ENCODE data around the gene PGLYRP1. TPM values are rescaled to one million over a fixed set of nuclear protein-coding genes. Genes with fewer than 3 reads are reported as not detected.
A peak's percentile ranks its signal among the peaks of the same experiment; 100 is the strongest.

The PGLYRP1 gene
- total RNA-seq, 1 experiment from 2014 or later: not detected

GRCh38 chr19:46066471-46066870 is 43.6 kb upstream of the PGLYRP1 start:
- ChIA-PET CTCF (no interaction called here), POLR2A (no interaction called here)
- H3K4me1 ChIP-seq (ENCODE audit: control insufficient read depth, insufficient read depth, low read length): peaks cover 7% of the 10 kb centered on the region
- no peaks in the 10 kb centered on the region for H3K36me3 ChIP-seq (ENCODE audit: control insufficient read depth, insufficient read depth, low read length)
- DNase-seq (ENCODE audit: low read depth, low spot score) (no peak), ATAC-seq (no peak)
- no peak for TF ChIP-seq CTCF (IDR thresholded peaks at IDR 0.05)
- TF ChIP-seq, protein P1, sequence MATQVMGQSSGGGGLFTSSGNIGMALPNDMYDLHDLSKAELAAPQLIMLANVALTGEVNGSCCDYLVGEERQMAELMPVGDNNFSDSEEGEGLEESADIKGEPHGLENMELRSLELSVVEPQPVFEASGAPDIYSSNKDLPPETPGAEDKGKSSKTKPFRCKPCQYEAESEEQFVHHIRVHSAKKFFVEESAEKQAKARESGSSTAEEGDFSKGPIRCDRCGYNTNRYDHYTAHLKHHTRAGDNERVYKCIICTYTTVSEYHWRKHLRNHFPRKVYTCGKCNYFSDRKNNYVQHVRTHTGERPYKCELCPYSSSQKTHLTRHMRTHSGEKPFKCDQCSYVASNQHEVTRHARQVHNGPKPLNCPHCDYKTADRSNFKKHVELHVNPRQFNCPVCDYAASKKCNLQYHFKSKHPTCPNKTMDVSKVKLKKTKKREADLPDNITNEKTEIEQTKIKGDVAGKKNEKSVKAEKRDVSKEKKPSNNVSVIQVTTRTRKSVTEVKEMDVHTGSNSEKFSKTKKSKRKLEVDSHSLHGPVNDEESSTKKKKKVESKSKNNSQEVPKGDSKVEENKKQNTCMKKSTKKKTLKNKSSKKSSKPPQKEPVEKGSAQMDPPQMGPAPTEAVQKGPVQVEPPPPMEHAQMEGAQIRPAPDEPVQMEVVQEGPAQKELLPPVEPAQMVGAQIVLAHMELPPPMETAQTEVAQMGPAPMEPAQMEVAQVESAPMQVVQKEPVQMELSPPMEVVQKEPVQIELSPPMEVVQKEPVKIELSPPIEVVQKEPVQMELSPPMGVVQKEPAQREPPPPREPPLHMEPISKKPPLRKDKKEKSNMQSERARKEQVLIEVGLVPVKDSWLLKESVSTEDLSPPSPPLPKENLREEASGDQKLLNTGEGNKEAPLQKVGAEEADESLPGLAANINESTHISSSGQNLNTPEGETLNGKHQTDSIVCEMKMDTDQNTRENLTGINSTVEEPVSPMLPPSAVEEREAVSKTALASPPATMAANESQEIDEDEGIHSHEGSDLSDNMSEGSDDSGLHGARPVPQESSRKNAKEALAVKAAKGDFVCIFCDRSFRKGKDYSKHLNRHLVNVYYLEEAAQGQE (IDR thresholded peaks at IDR 0.05; ENCODE audit: insufficient read depth in 1 of 2, low read depth in 2 of 2, low read length in 1 of 2): no peak
- no peak for TF ChIP-seq POLR2AphosphoS5 (IDR thresholded peaks at IDR 0.05; ENCODE audit: low read depth, low read length)
- no peaks in the 10 kb centered on the region for H3K9me3 ChIP-seq (ENCODE audit: control insufficient read depth, insufficient read depth, low read depth, low read length)
- in situ Hi-C loops (cut with HindIII; ENCODE audit: low pct_unique_long_range_greater_than_20kb, low sequenced_read_pairs): no loop called here
- no peak overlapping the region for H3K4me3 ChIP-seq (ENCODE audit: low read depth in 2 of 2, low read length in 2 of 2)
- H3K27me3 ChIP-seq (ENCODE audit: control insufficient read depth, insufficient read depth, low read length): no peaks in the 10 kb centered on the region; the same call in 1 of the 2 replicates
- no TSS peak for BruUV-seq (replicated peaks)
- H3K27ac ChIP-seq (ENCODE audit: low read length): no peak overlapping the region
- intact Hi-C loops (cut with micrococcal nuclease; ENCODE audit: unreplicated experiment): no loop called here

DNA sequence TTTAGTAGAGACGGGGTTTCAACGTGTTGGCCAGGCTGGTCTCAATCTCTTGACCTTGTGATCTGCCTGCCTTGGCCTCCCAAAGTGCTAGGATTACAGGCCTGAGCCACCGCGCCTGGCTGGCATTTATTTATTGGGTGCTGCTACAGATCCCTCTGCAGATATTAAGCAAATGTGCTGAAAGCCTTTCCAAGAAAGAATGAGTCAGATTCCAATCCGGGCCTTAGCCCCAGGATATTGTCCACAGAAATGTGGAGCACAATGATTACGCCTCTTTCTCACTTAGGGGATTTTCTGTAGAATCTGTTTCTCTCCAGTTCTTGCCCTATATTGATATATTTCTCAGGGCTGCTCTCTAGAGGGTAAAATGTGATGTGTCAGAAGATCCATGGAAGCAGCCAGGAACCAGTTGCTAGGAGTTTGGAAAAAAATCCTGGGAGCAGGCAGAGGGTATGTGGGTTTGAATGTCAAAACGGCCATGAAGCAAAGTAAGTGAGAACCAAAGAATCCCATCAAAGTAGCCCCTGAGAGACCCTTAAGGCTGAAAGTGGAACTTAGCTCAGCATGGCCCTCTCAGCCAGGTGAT is 42.7 kb upstream of the PGLYRP1 start:
- no peak overlapping the region for H3K4me3 ChIP-seq (ENCODE audit: low read depth in 2 of 2, low read length in 2 of 2)
- H3K4me1 ChIP-seq (ENCODE audit: control insufficient read depth, insufficient read depth, low read length): peaks cover 7% of the 10 kb centered on the region
- peak; percentile 64 for ATAC-seq
- BruUV-seq (replicated peaks): no TSS peak
- no peak overlapping the region for H3K27ac ChIP-seq (ENCODE audit: low read length)
- ChIA-PET POLR2A (no interaction called here), CTCF (interaction anchor here (0.6 kb wide), 1 partner anchor 31 kb away, joined by 5 read pairs; no protein-coding TSS in a partner anchor)
- intact Hi-C loops (cut with micrococcal nuclease; ENCODE audit: unreplicated experiment): no loop called here
- H3K9me3 ChIP-seq (ENCODE audit: control insufficient read depth, insufficient read depth, low read depth, low read length): no peaks in the 10 kb centered on the region
- no peaks in the 10 kb centered on the region; the same call in 1 of the 2 replicates for H3K27me3 ChIP-seq (ENCODE audit: control insufficient read depth, insufficient read depth, low read length)
- DNase-seq (ENCODE audit: low read depth, low spot score): no peak
- H3K36me3 ChIP-seq (ENCODE audit: control insufficient read depth, insufficient read depth, low read length): no peaks in the 10 kb centered on the region
- in situ Hi-C loops (cut with HindIII; ENCODE audit: low pct_unique_long_range_greater_than_20kb, low sequenced_read_pairs): no loop called here
- TF ChIP-seq POLR2AphosphoS5 (IDR thresholded peaks at IDR 0.05; ENCODE audit: low read depth, low read length) (no peak), CTCF (IDR thresholded peaks at IDR 0.05) (no peak), TCF7L2 (IDR thresholded peaks at IDR 0.05; ENCODE audit: low read depth, low read length) (no peak), SIN3A (IDR thresholded peaks at IDR 0.05; ENCODE audit: borderline replicate concordance, insufficient read depth, low read depth, low read length) (no peak)
- TF ChIP-seq, protein P1 (IDR thresholded peaks at IDR 0.05; ENCODE audit: insufficient read depth in 1 of 2, low read depth in 2 of 2, low read length in 1 of 2): no peak
